ENCODE data around the gene ST3GAL4. TPM values are rescaled to one million over a fixed set of nuclear protein-coding genes. Genes with fewer than 3 reads are reported as not detected.

ST3GAL4 gene
- total and polyA plus RNA-seq, 2 of the 8 experiments (the other 6 are each of a cell fraction or from before 2014, with no cell fraction given), result 15.6 to 20.0 TPM

GRCh38 chr11:126405374-126405773 is 49.9 kb downstream of the ST3GAL4 start:
- Histone ChIP-seq H3K4me1 (replicated peaks in 1 of 4; ENCODE audit: control insufficient read depth in 3 of 4, insufficient read depth in 4 of 4, low read length in 3 of 4) (peaks cover 2 to 15% (median 7%) of the 10 kb centered on the region in 4 experiments; a peak in 6 of 7 replicates), H3K79me2 (ENCODE audit: control insufficient read depth in 1 of 2, insufficient read depth in 2 of 2, low read length in 2 of 2) (no peaks in the 10 kb centered on the region), H3K23me2 (ENCODE audit: low read depth, low read length) (no peaks in the 10 kb centered on the region), H3K14ac (ENCODE audit: insufficient read length) (no peak overlapping the region), H2BK120ac (replicated peaks; ENCODE audit: low read depth, low read length) (no peak overlapping the region), H2BK15ac (ENCODE audit: low read length) (no peak overlapping the region), H3K18ac (ENCODE audit: extremely low read depth, low read length) (no peak overlapping the region), H3K36me3 (ENCODE audit: control insufficient read depth in 2 of 4, insufficient read depth in 4 of 4, low read length in 3 of 4) (peaks cover 0 to 4% (median 1%) of the 10 kb centered on the region in 4 experiments; a peak in 2 of 8 replicates), H3K9ac (replicated peaks in 1 of 4; ENCODE audit: extremely low read depth in 1 of 4, low read depth in 3 of 4, low read length in 3 of 4) (no peak overlapping the region), H3K56ac (replicated peaks; ENCODE audit: insufficient read length, low read depth, low read length) (no peak overlapping the region), H3K4ac (replicated peaks; ENCODE audit: insufficient read length, low read depth, low read length) (no peak overlapping the region), H3K9me3 (ENCODE audit: insufficient read depth in 2 of 2, low read depth in 1 of 2, low read length in 1 of 2) (no peaks in the 10 kb centered on the region), H3K4me3 (ENCODE audit: extremely low read depth in 1 of 4, insufficient read depth in 2 of 4, low read depth in 3 of 4, low read length in 4 of 4) (no peak overlapping the region), H2AK5ac (ENCODE audit: low read depth, low read length) (no peak overlapping the region), H4K5ac (ENCODE audit: insufficient read length, low read depth, low read length) (no peak overlapping the region), H2BK20ac (ENCODE audit: low read length) (no peak overlapping the region), H3K23ac (ENCODE audit: insufficient read length) (no peak overlapping the region), H4K8ac (ENCODE audit: extremely low read depth, insufficient read depth, low read length) (no peak overlapping the region), H3K27me3 (replicated peaks in 1 of 4; ENCODE audit: control insufficient read depth in 3 of 4, extremely low read depth in 1 of 4, insufficient read depth in 3 of 4, low read length in 3 of 4) (no peaks in the 10 kb centered on the region), H3K79me1 (ENCODE audit: low read depth, low read length) (peaks cover 4% of the 10 kb centered on the region), H2AFZ (ENCODE audit: low read length) (no peak overlapping the region), H2BK12ac (ENCODE audit: low read depth, low read length) (no peak overlapping the region), H3K27ac (ENCODE audit: low read depth, low read length) (no peak overlapping the region), H3K4me2 (ENCODE audit: insufficient read depth in 1 of 2, low read depth in 2 of 2, low read length in 2 of 2) (no peak overlapping the region), H4K91ac (replicated peaks; ENCODE audit: insufficient read length, low read length) (no peak overlapping the region), H2BK5ac (ENCODE audit: low read depth, low read length) (no peak overlapping the region), H4K20me1 (replicated peaks in 1 of 2; ENCODE audit: control insufficient read depth in 1 of 2, insufficient read depth in 2 of 2, low read length in 2 of 2) (no peaks in the 10 kb centered on the region)
- no peak for FAIRE-seq
- WGBS, 2 experiments (ENCODE audit: extremely low coverage in 1 of 2, insufficient coverage in 1 of 2, insufficient read length in 1 of 2, insufficient replicate concordance in 2 of 2, low coverage in 1 of 2, low lambda C conversion rate in 2 of 2, missing lambda C conversion rate in 1 of 2), result 93% methylated on average over 3 of the region's 3 CpGs; no CpG with 5 or more reads in 1 of the 2 experiments
- ChIA-PET POLR2A (ENCODE audit: partially characterized antibody) (interaction anchor here (1.2 kb wide), 1 partner anchor 12 kb away, joined by 3 read pairs; no protein-coding TSS in a partner anchor), CTCF (ENCODE audit: partially characterized antibody) (interaction anchor here (3.5 kb wide), 1 partner anchor 94 kb away, joined by 12 read pairs; no protein-coding TSS in a partner anchor)
- no peak for DNase-seq (ENCODE audit: low read depth in 1 of 2, low spot score in 2 of 2)
- TF ChIP-seq SUZ12 (IDR thresholded peaks at IDR 0.05; ENCODE audit: low read length) (no peak), SP4 (IDR thresholded peaks at IDR 0.05; ENCODE audit: low read length) (no peak), RXRA (IDR thresholded peaks at IDR 0.05; ENCODE audit: insufficient read depth, low read depth, low read length) (no peak), NANOG (IDR thresholded peaks at IDR 0.05; ENCODE audit: insufficient read depth, low read depth, low read length, poor library complexity, severe bottlenecking) (no peak), TAF7 (optimal IDR thresholded peaks at IDR 0.05; ENCODE audit: borderline replicate concordance, low read depth, low read length) (no peak), CTCF (IDR thresholded peaks at IDR 0.05; ENCODE audit: control extremely low read depth in 1 of 3, insufficient read depth in 1 of 3, low read depth in 1 of 3, low read length in 3 of 3) (no peak), KDM5A (IDR thresholded peaks at IDR 0.05; ENCODE audit: low read length) (no peak)
